H9 (cell line): Measurements from ENCODE around the gene ITGAE. TPM values are rescaled to one million over a fixed set of nuclear protein-coding genes. Genes with fewer than 3 reads are reported as not detected.
"Not testable (repeated sequence)": the region's sequence is repeated elsewhere in the genome, so short reads cannot be mapped to it uniquely, and the experiment has no call there.

Source experiments
- DNase-seq: peaks from one replicate; pipeline ENCODE4 v3.0.0-alpha.2; 2017
- H2AFZ ChIP-seq: one replicate; pipeline ENCODE4 v1.6.1; 2013; ENCODE audit warnings: mild to moderate bottlenecking, low read length, control low read depth, moderate library complexity
- H2AK5ac ChIP-seq: 2 replicates; pipeline ENCODE4 v1.6.1; 2013; ENCODE audit warnings: low read length, control low read depth, mixed read lengths; ENCODE audit not compliant: insufficient read length
- H2BK120ac ChIP-seq: one replicate; pipeline ENCODE4 v1.6.1; 2013; ENCODE audit warnings: low read depth, mild to moderate bottlenecking, low read length, control low read depth, inconsistent platforms; ENCODE audit not compliant: poor library complexity, severe bottlenecking
- H2BK12ac ChIP-seq: 2 replicates; pipeline ENCODE4 v1.6.1; 2013; ENCODE audit warnings: low read length, control low read depth, mixed read lengths, low read depth; ENCODE audit not compliant: insufficient read length
- H2BK15ac ChIP-seq: 2 replicates; pipeline ENCODE4 v1.6.1; 2013; ENCODE audit warnings: low read depth, low read length, control low read depth
- H2BK20ac ChIP-seq: one replicate; pipeline ENCODE4 v1.6.1; 2013; ENCODE audit warnings: low read depth, mild to moderate bottlenecking, low read length, control low read depth, inconsistent platforms; ENCODE audit not compliant: poor library complexity, severe bottlenecking
- H2BK5ac ChIP-seq: 2 replicates; pipeline ENCODE4 v1.6.1; 2013; ENCODE audit warnings: low read length, control low read depth, mixed read lengths; ENCODE audit not compliant: insufficient read length
- H3K14ac ChIP-seq: 2 replicates; pipeline ENCODE4 v1.6.1; 2013; ENCODE audit warnings: low read length, control low read depth; ENCODE audit not compliant: insufficient read depth
- H3K18ac ChIP-seq: 2 replicates; pipeline ENCODE4 v1.6.1; 2013; ENCODE audit warnings: low read depth, mild to moderate bottlenecking, mixed read lengths, low read length, control low read depth; ENCODE audit not compliant: insufficient read length
- H3K23ac ChIP-seq: 2 replicates; pipeline ENCODE4 v1.6.1; 2013; ENCODE audit warnings: low read length, control low read depth, mixed read lengths, low read depth; ENCODE audit not compliant: insufficient read length
- H3K23me2 ChIP-seq: 2 replicates; pipeline ENCODE4 v1.6.1; 2013; ENCODE audit warnings: low read depth, mild to moderate bottlenecking, mixed read lengths, low read length, control low read depth; ENCODE audit not compliant: insufficient read length, poor library complexity, severe bottlenecking
- H3K27ac ChIP-seq: 2 replicates; pipeline ENCODE4 v1.5.1; 2013; ENCODE audit warnings: low read length, control low read depth, mixed read lengths, low read depth; ENCODE audit not compliant: insufficient read length
- H3K27me3 ChIP-seq: 2 replicates; pipeline ENCODE4 v1.6.1; 2013; ENCODE audit warnings: low read length, control low read depth, inconsistent platforms; ENCODE audit not compliant: insufficient read depth
- H3K4ac ChIP-seq: 2 replicates; pipeline ENCODE4 v1.6.1; 2013; ENCODE audit warnings: low read depth, mild to moderate bottlenecking, control low read depth, inconsistent platforms, low read length, moderate library complexity
- H3K4me1 ChIP-seq: 2 replicates; pipeline ENCODE4 v1.6.1; 2013; ENCODE audit warnings: low read length, control low read depth, inconsistent platforms; ENCODE audit not compliant: insufficient read depth
- H3K4me2 ChIP-seq: 2 replicates; pipeline ENCODE4 v1.6.1; 2013; ENCODE audit warnings: low read length, control low read depth, mixed read lengths; ENCODE audit not compliant: insufficient read length, insufficient read depth
- H3K56ac ChIP-seq: 2 replicates; pipeline ENCODE4 v1.6.1; 2013; ENCODE audit warnings: low read depth, mild to moderate bottlenecking, mixed read lengths, low read length, control low read depth; ENCODE audit not compliant: insufficient read length
- H3K79me1 ChIP-seq: 2 replicates; pipeline ENCODE4 v1.6.1; 2013; ENCODE audit warnings: low read depth, mild to moderate bottlenecking, moderate library complexity, low read length, control low read depth, inconsistent platforms; ENCODE audit not compliant: insufficient read depth, poor library complexity, severe bottlenecking
- H3K79me2 ChIP-seq: 2 replicates; pipeline ENCODE4 v1.6.1; 2013; ENCODE audit warnings: low read length, control low read depth, inconsistent platforms; ENCODE audit not compliant: insufficient read depth
- H3K9ac ChIP-seq: 2 replicates; pipeline ENCODE4 v1.6.1; 2013; ENCODE audit warnings: low read length, control low read depth, mixed read lengths; ENCODE audit not compliant: insufficient read length; ENCODE audit errors: extremely low read depth
- H3K9me3 ChIP-seq: one replicate; pipeline ENCODE4 v1.6.1; 2013; ENCODE audit warnings: low read depth, low read length, inconsistent platforms; ENCODE audit not compliant: control insufficient read depth
- H3T11ph ChIP-seq: one replicate; pipeline ENCODE4 v1.6.1; 2013; ENCODE audit warnings: mild to moderate bottlenecking, low read length, control low read depth, inconsistent platforms
- H4K20me1 ChIP-seq: one replicate; pipeline ENCODE4 v1.6.1; 2013; ENCODE audit not compliant: control insufficient read depth, insufficient read length, insufficient read depth
- H4K5ac ChIP-seq: 2 replicates; pipeline ENCODE4 v1.6.1; 2013; ENCODE audit warnings: low read depth, mild to moderate bottlenecking, mixed read lengths, low read length, control low read depth; ENCODE audit not compliant: insufficient read length
- H4K8ac ChIP-seq: replicated peaks from 2 replicates; pipeline ENCODE4 v1.6.1; 2013; ENCODE audit warnings: low read length, control low read depth, mixed read lengths, low read depth; ENCODE audit not compliant: insufficient read length
- H4K91ac ChIP-seq: 2 replicates; pipeline ENCODE4 v1.6.1; 2013; ENCODE audit warnings: low read depth, mild to moderate bottlenecking, moderate library complexity, mixed read lengths, low read length, control low read depth; ENCODE audit not compliant: insufficient read length
- H3K27ac Mint-ChIP-seq, 3 experiments: 2 replicates in 2 of 3; 3 replicates in 1 of 3; pipeline ENCODE4 v1.8.0; 2020 to 2021; ENCODE audit warnings: mixed read lengths in 3 of 3, mild to moderate bottlenecking in 1 of 3, moderate library complexity in 1 of 3
- H3K27me3 Mint-ChIP-seq: 2 replicates; pipeline ENCODE4 v1.8.0; 2021; ENCODE audit warnings: low read depth, mild to moderate bottlenecking, moderate library complexity, mixed read lengths
- H3K36me3 Mint-ChIP-seq, 3 experiments: 2 replicates in 2 of 3; 3 replicates in 1 of 3; pipeline ENCODE4 v1.8.0; 2020 to 2021; ENCODE audit warnings: low read depth in 3 of 3, mixed read lengths in 3 of 3; ENCODE audit not compliant: insufficient read depth in 1 of 3
- H3K4me1 Mint-ChIP-seq, 2 experiments: 2 replicates each; pipeline ENCODE4 v1.8.0; 2020; ENCODE audit warnings: mixed read lengths in 2 of 2
- H3K4me3 Mint-ChIP-seq, 2 experiments: 2 replicates in 1 of 2; 3 replicates in 1 of 2; pipeline ENCODE4 v1.8.0; 2020 to 2021; ENCODE audit warnings: mild to moderate bottlenecking in 2 of 2, mixed read lengths in 2 of 2, moderate library complexity in 1 of 2
- H3K9me3 Mint-ChIP-seq, 2 experiments: 2 replicates in 1 of 2; 3 replicates in 1 of 2; pipeline ENCODE4 v1.8.0; 2020; ENCODE audit warnings: mild to moderate bottlenecking in 2 of 2, mixed read lengths in 2 of 2, moderate library complexity in 1 of 2
- CTCF ChIP-seq: fragments of 200-600 bp; sonication (generic); conservative IDR thresholded peaks from 3 replicates; pipeline ENCODE4 v1.8.0; 2021; ENCODE audit warnings: antibody characterized with exemption, mild to moderate bottlenecking
- WGBS: extraction: QIAGEN DNeasy Blood & Tissue Kit; methylation state at CpG from one replicate; pipeline ENCODE4 v1.1.7; 2013; ENCODE audit warnings: missing lambda C conversion rate, low lambda C conversion rate, mixed read lengths; ENCODE audit not compliant: insufficient read length; ENCODE audit errors: extremely low coverage; 5-methylcytosine and 5-hydroxymethylcytosine counted together
- total RNA-seq: library from RNA; stranded (reverse); gene quantifications from 2 replicates; pipeline ENCODE4 v1.2.1, GENCODE V29; 2021

Gene ITGAE
- total RNA-seq, 1 experiment from 2014 or later: 23.5 TPM

GRCh38 chr17:3794557-3795389, 6.2 kb downstream of the ITGAE start:
- Histone ChIP-seq H2AFZ (no peak overlapping the region), H2AK5ac (no peak overlapping the region), H2BK5ac (no peak overlapping the region), H2BK20ac (no peak overlapping the region), H3K9ac (no peak overlapping the region), H3K23ac (no peak overlapping the region), H3K23me2 (no peaks in the 10 kb centered on the region), H3K9me3 (no peaks in the 10 kb centered on the region), H2BK120ac (no peak overlapping the region), H2BK15ac (no peak overlapping the region), H3T11ph (no peak overlapping the region), H4K8ac (no peak overlapping the region), H4K5ac (no peak overlapping the region), H3K4me1 (no peaks in the 10 kb centered on the region), H3K14ac (no peak overlapping the region; the same call in 1 of the 2 replicates), H3K4me2 (no peak overlapping the region), H2BK12ac (no peak overlapping the region), H3K4ac (no peak overlapping the region), H4K91ac (no peak overlapping the region), H4K20me1 (no peaks in the 10 kb centered on the region), H3K79me1 (no peaks in the 10 kb centered on the region), H3K27ac (no peak overlapping the region), H3K27me3 (no peaks in the 10 kb centered on the region), H3K79me2 (no peaks in the 10 kb centered on the region), H3K18ac (no peak overlapping the region), H3K56ac (no peak overlapping the region)
- Mint-ChIP-seq H3K27ac (peak overlapping the region in 2 of 3 experiments; percentile 75 to 89; a peak in 4 of 7 replicates), H3K4me1 (peaks cover 10 to 22% of the 10 kb centered on the region in 2 experiments), H3K36me3 (no peaks in the 10 kb centered on the region), H3K27me3 (no peaks in the 10 kb centered on the region), H3K9me3 (no peaks in the 10 kb centered on the region; a peak in 1 of 5 replicates), H3K4me3 (no peak overlapping the region)
- no peak for DNase-seq
- no CpG with 5 or more reads among the region's 26 CpGs for WGBS
- no peak for TF ChIP-seq CTCF

- H3K4ac ChIP-seq, H3K9me3 ChIP-seq, H4K91ac ChIP-seq, H2BK12ac ChIP-seq, H3K23ac ChIP-seq, H4K8ac ChIP-seq, H2BK15ac ChIP-seq, H3K27me3 Mint-ChIP-seq, H3K27ac ChIP-seq, H3K9me3 Mint-ChIP-seq, H3K79me2 ChIP-seq, DNase-seq, H3K27me3 ChIP-seq, H2AK5ac ChIP-seq, H3K4me3 Mint-ChIP-seq, H3K36me3 Mint-ChIP-seq, H3K18ac ChIP-seq, H3K23me2 ChIP-seq, H2BK5ac ChIP-seq, H2BK120ac ChIP-seq, H3K56ac ChIP-seq, H2AFZ ChIP-seq, H4K5ac ChIP-seq, H3K14ac ChIP-seq, H3K9ac ChIP-seq, H3K79me1 ChIP-seq, H3K4me2 ChIP-seq, H3K27ac Mint-ChIP-seq, H3K4me1 ChIP-seq, H2BK20ac ChIP-seq, H3T11ph ChIP-seq, H4K20me1 ChIP-seq: not testable (repeated sequence)
- WGBS: no CpG with 5 or more reads among the region's 9 CpGs
- H3K4me1 Mint-ChIP-seq: peaks cover 10 to 22% of the 10 kb centered on the region in 2 experiments
Observed at GRCh38 chr17:3794152-3794551, 6.8 kb downstream of the ITGAE start.
